HG03066 (cell line): ENCODE results near the gene RHBG.

Source experiments
- ATAC-seq: cut with Tn5 transposase; IDR thresholded peaks from one replicate; pipeline ENCODE4 v1.9.1; 2021; ENCODE audit warnings: low read depth; ENCODE audit not compliant: unreplicated experiment

The RHBG gene

GRCh38 chr1:156422602-156423091 is 53.6 kb downstream of the RHBG start:
- ATAC-seq, result no peak

GRCh38 chr1:156423422-156424352 is 54.7 kb downstream of the RHBG start:
- ATAC-seq, result no peak

- ATAC-seq, result no peak
These were observed 55.9 kb downstream of the RHBG start for GRCh38 chr1:156424806-156425432.

- ATAC-seq, result no peak
These were observed 56.9 kb downstream of the RHBG start for GRCh38 chr1:156425943-156426342.

GRCh38 chr1:156427957-156428356 is 58.9 kb downstream of the RHBG start:
- no peak for ATAC-seq

GRCh38 chr1:156428746-156429288 is 59.8 kb downstream of the RHBG start:
- ATAC-seq, result no peak

- ATAC-seq, result no peak
These were observed 60.5 kb downstream of the RHBG start for GRCh38 chr1:156429313-156430060.

GRCh38 chr1:156430303-156430702 is 61.3 kb downstream of the RHBG start:
- no peak for ATAC-seq

GRCh38 chr1:156430866-156431265 is 61.9 kb downstream of the RHBG start:
- no peak for ATAC-seq

GRCh38 chr1:156431366-156431765 is 62.4 kb downstream of the RHBG start:
- ATAC-seq, result no peak

GRCh38 chr1:156431769-156432668 is 63.0 kb downstream of the RHBG start:
- ATAC-seq, result no peak

- no peak for ATAC-seq
These were observed 63.6 kb downstream of the RHBG start for GRCh38 chr1:156432669-156433018.

- ATAC-seq, result no peak
These were observed 64.0 kb downstream of the RHBG start for GRCh38 chr1:156433032-156433431.

GRCh38 chr1:156433602-156434001 is 64.6 kb downstream of the RHBG start:
- ATAC-seq, result no peak
